GM10248 (cell line): ENCODE measurements around the gene AEBP1.

Source experiments
- CTCF ChIA-PET: fragments of 300-600 bp; sonication (Branson Sonifier 250); formaldehyde crosslinking; extraction: SDS; loops from one replicate; lab custom pipeline; 2021; ENCODE audit warnings: antibody characterized with exemption; lab: Yijun Ruan, JAX
- POLR2A ChIA-PET: fragments of 350-650 bp; sonication (Branson Sonifier 250); formaldehyde crosslinking; extraction: SDS; loops from one replicate; lab custom pipeline; 2020; ENCODE audit warnings: antibody characterized with exemption; lab: Yijun Ruan, JAX
- DNase-seq: peaks from one replicate; pipeline ENCODE4 v3.0.0; 2012; ENCODE audit errors: extremely low spot score
- TF ChIP-seq, protein P1 (sequence below): IDR thresholded peaks from 2 replicates; pipeline ENCODE4 v1.5.1; 2012; ENCODE audit warnings: mild to moderate bottlenecking, low read depth; ENCODE audit errors: extremely low read depth, missing control alignments, control extremely low read depth

AEBP1 gene

DNA sequence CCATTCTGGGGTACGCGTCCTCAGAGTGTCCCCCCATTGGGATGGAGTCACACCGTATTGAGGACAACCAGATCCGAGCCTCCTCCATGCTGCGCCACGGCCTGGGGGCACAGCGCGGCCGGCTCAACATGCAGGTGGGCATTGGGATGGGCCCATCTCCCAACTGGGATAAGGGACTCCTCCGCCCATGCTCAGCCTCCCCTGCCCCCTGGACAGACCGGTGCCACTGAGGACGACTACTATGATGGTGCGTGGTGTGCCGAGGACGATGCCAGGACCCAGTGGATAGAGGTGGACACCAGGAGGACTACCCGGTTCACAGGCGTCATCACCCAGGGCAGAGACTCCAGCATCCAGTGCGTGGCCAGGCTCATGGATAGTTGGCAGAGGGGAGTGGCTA is 5.8 kb downstream of the AEBP1 start:
- ChIA-PET CTCF (interaction anchor here (1.0 to 2.0 kb wide), 3 partner anchors 12 to 132 kb away, joined by 3 to 7 read pairs (median 3); no protein-coding TSS in a partner anchor), POLR2A (no interaction called here)
- TF ChIP-seq, protein P1, sequence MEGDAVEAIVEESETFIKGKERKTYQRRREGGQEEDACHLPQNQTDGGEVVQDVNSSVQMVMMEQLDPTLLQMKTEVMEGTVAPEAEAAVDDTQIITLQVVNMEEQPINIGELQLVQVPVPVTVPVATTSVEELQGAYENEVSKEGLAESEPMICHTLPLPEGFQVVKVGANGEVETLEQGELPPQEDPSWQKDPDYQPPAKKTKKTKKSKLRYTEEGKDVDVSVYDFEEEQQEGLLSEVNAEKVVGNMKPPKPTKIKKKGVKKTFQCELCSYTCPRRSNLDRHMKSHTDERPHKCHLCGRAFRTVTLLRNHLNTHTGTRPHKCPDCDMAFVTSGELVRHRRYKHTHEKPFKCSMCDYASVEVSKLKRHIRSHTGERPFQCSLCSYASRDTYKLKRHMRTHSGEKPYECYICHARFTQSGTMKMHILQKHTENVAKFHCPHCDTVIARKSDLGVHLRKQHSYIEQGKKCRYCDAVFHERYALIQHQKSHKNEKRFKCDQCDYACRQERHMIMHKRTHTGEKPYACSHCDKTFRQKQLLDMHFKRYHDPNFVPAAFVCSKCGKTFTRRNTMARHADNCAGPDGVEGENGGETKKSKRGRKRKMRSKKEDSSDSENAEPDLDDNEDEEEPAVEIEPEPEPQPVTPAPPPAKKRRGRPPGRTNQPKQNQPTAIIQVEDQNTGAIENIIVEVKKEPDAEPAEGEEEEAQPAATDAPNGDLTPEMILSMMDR, result no peak
- no peak for DNase-seq

DNA sequence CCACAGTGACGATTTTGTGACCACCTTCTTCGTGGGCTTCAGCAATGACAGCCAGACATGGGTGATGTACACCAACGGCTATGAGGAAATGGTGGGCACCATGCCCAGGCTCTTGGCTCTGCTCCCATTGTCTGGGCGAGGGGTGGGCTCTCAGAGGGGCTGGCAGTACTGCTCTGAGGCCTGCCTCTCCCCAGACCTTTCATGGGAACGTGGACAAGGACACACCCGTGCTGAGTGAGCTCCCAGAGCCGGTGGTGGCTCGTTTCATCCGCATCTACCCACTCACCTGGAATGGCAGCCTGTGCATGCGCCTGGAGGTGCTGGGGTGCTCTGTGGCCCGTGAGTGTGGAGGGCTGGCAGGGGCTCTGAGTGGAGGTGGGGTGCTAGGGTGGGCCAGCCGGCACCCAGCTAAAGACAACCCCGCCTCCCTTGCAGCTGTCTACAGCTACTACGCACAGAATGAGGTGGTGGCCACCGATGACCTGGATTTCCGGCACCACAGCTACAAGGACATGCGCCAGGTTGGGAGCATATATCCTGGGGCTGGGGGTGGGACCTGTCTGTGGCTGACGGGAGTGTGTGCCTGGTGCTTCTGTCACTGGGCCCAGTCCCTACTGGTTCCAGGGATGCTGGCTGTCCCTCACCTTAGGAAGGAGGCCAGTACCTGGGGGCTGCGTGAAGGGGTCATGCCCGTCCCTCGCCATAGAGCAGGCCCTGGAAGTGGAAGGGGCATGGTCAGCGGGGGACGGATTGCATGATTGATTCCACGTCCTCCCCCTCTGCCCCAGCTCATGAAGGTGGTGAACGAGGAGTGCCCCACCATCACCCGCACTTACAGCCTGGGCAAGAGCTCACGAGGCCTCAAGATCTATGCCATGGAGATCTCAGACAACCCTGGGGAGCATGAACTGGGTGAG is 6.8 kb downstream of the AEBP1 start:
- TF ChIP-seq, protein P1, result no peak
- no peak for DNase-seq
- ChIA-PET POLR2A (interaction anchor here (0.9 kb wide), 1 partner anchor 12 kb away, joined by 3 read pairs; the partner anchor contains the start of gene POLD2), CTCF (interaction anchor here (1.3 to 2.0 kb wide), 3 partner anchors 10 to 26 kb away, joined by 3 to 7 read pairs (median 4); no protein-coding TSS in a partner anchor)

DNA sequence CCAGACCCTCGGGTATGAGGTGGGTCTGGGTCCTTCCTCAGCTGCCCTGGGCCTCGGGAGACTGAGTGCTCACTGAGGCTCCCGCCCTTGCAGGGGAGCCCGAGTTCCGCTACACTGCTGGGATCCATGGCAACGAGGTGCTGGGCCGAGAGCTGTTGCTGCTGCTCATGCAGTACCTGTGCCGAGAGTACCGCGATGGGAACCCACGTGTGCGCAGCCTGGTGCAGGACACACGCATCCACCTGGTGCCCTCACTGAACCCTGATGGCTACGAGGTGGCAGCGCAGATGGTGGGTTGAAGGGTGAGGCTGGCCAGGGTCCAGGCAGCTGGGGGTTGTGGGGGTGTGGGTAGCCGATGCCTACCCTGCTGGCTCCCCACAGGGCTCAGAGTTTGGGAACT is 7.6 kb downstream of the AEBP1 start:
- POLR2A ChIA-PET, result no interaction called here
- TF ChIP-seq, protein P1, result no peak
- CTCF ChIA-PET, result interaction anchor here (0.9 to 1.5 kb wide), 2 partner anchors 10 to 14 kb away, joined by 3 to 4 read pairs; no protein-coding TSS in a partner anchor
- no peak for DNase-seq

DNA sequence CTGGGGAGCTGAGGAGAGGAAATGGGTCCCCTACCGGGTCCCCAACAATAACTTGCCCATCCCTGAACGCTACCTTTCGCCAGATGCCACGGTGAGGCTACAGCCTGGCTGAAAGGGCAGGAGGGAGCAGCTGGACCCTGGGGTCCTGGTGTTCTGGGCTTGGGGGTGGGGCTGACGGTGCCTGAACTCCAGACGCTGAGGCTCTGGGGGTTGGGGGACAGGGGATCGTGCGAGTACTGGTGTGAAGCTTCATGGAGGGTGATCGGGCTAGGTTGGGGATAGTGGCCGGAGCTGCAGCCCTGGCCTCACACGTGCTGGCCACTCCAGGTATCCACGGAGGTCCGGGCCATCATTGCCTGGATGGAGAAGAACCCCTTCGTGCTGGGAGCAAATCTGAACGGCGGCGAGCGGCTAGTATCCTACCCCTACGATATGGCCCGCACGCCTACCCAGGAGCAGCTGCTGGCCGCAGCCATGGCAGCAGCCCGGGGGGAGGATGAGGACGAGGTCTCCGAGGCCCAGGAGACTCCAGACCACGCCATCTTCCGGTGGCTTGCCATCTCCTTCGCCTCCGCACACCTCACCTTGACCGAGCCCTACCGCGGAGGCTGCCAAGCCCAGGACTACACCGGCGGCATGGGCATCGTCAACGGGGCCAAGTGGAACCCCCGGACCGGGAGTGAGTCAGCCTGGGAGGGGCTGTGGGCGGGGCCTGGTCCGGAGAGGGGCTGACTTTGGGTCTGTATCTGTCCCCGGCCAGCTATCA is 8.3 kb downstream of the AEBP1 start:
- no peak for DNase-seq
- ChIA-PET POLR2A (no interaction called here), CTCF (interaction anchor here (0.9 kb wide), 1 partner anchor 14 kb away, joined by 3 read pairs; no protein-coding TSS in a partner anchor)
- TF ChIP-seq, protein P1, result no peak

DNA sequence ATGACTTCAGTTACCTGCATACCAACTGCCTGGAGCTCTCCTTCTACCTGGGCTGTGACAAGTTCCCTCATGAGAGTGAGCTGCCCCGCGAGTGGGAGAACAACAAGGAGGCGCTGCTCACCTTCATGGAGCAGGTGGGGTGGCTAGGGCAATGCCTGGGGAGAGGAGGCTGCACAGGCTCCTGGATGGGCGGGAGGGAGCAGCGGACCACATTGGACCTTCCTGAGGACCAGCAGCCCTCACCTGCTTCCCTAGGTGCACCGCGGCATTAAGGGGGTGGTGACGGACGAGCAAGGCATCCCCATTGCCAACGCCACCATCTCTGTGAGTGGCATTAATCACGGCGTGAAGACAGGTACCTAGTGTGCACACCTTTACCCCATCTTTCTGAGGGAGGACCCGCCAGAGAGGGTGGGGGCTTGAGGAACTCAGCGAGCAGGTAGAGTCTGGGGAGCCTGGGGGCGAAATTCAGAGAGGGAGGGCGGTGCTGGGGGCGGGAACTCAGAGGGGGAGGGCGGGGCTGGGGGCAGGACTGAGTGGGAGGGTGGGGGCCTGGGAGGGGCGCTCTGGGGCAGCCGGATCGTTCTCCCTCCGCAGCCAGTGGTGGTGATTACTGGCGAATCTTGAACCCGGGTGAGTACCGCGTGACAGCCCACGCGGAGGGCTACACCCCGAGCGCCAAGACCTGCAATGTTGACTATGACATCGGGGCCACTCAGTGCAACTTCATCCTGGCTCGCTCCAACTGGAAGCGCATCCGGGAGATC is 9.0 kb downstream of the AEBP1 start:
- TF ChIP-seq, protein P1, result no peak
- POLR2A ChIA-PET, result no interaction called here
- CTCF ChIA-PET, result no interaction called here
- no peak for DNase-seq
